Measurements from ENCODE around the gene ABCC9. TPM values are rescaled to one million over a fixed set of nuclear protein-coding genes. Genes with fewer than 3 reads are reported as not detected.

ABCC9 gene
- total RNA-seq, 2 donors from 2014 or later, result 0.22 TPM; not detected in 1

DNA sequence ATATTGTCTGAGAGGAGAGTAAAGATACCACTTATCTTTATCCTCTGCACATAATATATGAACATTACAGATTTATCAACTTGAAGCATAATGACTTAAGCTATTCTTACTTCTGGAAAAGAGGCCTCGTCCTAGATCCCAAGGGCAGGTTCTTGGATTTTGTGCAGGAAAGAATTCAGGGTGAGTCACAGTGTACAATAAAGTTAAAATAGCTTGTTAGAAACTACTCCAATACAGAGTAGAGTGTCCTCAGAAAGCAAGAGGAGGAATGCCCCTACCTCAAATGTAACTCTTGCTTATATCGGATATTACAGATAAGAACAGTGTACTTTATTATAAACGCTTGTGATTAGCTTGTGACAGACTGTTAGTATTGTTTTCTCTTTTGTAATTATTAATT is 41.9 kb upstream of the ABCC9 start:
- no peak overlapping the region for H3K27ac Mint-ChIP-seq
- H3K4me3 Mint-ChIP-seq, result no peak overlapping the region

DNA sequence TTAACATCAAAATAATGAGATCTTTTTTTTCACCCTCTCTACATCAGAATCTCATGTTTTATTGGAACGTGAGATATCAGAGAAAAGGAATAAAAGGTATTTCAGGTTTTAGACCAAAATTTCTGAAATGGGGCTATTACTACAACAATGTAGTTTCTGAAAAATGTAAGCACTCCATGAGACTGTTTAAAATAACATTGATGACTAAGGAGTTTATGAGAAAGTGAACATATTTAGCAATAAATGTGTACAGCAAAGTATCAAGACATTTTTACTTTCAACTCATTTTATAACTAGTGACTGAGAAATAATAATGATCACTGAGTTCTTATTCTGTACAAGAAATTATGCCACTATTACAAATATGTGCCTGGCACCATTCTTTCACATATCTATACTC is 39.3 kb upstream of the ABCC9 start:
- TF ChIP-seq, protein P1, sequence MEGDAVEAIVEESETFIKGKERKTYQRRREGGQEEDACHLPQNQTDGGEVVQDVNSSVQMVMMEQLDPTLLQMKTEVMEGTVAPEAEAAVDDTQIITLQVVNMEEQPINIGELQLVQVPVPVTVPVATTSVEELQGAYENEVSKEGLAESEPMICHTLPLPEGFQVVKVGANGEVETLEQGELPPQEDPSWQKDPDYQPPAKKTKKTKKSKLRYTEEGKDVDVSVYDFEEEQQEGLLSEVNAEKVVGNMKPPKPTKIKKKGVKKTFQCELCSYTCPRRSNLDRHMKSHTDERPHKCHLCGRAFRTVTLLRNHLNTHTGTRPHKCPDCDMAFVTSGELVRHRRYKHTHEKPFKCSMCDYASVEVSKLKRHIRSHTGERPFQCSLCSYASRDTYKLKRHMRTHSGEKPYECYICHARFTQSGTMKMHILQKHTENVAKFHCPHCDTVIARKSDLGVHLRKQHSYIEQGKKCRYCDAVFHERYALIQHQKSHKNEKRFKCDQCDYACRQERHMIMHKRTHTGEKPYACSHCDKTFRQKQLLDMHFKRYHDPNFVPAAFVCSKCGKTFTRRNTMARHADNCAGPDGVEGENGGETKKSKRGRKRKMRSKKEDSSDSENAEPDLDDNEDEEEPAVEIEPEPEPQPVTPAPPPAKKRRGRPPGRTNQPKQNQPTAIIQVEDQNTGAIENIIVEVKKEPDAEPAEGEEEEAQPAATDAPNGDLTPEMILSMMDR (conservative IDR thresholded peaks at IDR 0.05), result no peak

More for the DNA sequence above, 41.9 kb upstream of the ABCC9 start:
- Histone ChIP-seq H3K36me3 (ENCODE audit: control insufficient read depth, insufficient read depth, low read length) (no peaks in the 10 kb centered on the region), H3K27me3 (ENCODE audit: control insufficient read depth, insufficient read depth, low read length, poor library complexity, severe bottlenecking) (no peaks in the 10 kb centered on the region), H3K4me3 (ENCODE audit: low read length) (no peak overlapping the region), H3K9ac (ENCODE audit: extremely low read depth, low read length, poor library complexity, severe bottlenecking) (no peak overlapping the region), H3K4me1 (ENCODE audit: control insufficient read depth, insufficient read depth, low read length) (peaks cover 7% of the 10 kb centered on the region), H3K9me3 (ENCODE audit: control insufficient read depth, low read length) (no peaks in the 10 kb centered on the region), H3K27ac (ENCODE audit: low read depth, low read length) (no peak overlapping the region)
- Mint-ChIP-seq H3K9me3 (no peaks in the 10 kb centered on the region), H3K36me3 (ENCODE audit: low read depth) (no peaks in the 10 kb centered on the region), H3K27me3 (ENCODE audit: insufficient read depth) (no peaks in the 10 kb centered on the region), H3K4me1 (peaks cover 20% of the 10 kb centered on the region)
- TF ChIP-seq, protein P1 (conservative IDR thresholded peaks at IDR 0.05), result no peak
- no peak for DNase-seq
- WGBS, 2 experiments (ENCODE audit: insufficient coverage in 1 of 2, insufficient read length in 1 of 2), result 98% methylated on average over 3 of the region's 3 CpGs; no CpG with 5 or more reads in 1 of the 2 experiments

DNA sequence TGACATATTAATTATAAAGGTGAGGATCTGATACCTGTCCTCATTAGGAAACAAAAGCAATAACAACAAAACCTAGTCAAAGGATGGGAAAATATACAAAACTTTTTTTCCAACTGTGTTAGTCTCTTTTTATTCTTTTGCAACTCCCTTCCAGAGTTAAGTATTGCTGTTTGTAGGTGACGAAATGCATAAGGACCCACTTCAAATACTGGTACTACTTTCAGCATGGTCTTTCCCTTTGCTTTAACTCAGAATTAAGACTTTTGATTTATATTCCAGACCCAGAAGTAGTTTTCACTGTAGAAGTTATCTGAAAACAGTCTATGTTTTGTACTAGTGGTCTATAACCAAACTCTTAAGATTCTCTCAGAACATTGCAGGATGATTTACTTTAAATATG is 34.1 kb upstream of the ABCC9 start:
- Mint-ChIP-seq H3K36me3 (ENCODE audit: low read depth) (no peaks in the 10 kb centered on the region), H3K4me3 (no peak overlapping the region), H3K9me3 (no peaks in the 10 kb centered on the region), H3K4me1 (peaks cover 18% of the 10 kb centered on the region), H3K27ac (no peak overlapping the region), H3K27me3 (ENCODE audit: insufficient read depth) (no peaks in the 10 kb centered on the region)
- no peak overlapping the region for H3K27ac ChIP-seq (ENCODE audit: low read depth, low read length)
- H3K9me3 ChIP-seq (ENCODE audit: control insufficient read depth, low read length), result no peaks in the 10 kb centered on the region
- peaks cover 7% of the 10 kb centered on the region for H3K4me1 ChIP-seq (ENCODE audit: control insufficient read depth, insufficient read depth, low read length)
- 100% methylated on average over 1 of the region's 1 CpG; no CpG with 5 or more reads in 1 of the 2 experiments for WGBS, 2 experiments (ENCODE audit: insufficient coverage in 1 of 2, insufficient read length in 1 of 2)
- H3K4me3 ChIP-seq (ENCODE audit: low read length), result no peak overlapping the region
- no peak for DNase-seq
- TF ChIP-seq, protein P1 (conservative IDR thresholded peaks at IDR 0.05), result no peak
- no peaks in the 10 kb centered on the region for H3K27me3 ChIP-seq (ENCODE audit: control insufficient read depth, insufficient read depth, low read length, poor library complexity, severe bottlenecking)
- H3K9ac ChIP-seq (ENCODE audit: extremely low read depth, low read length, poor library complexity, severe bottlenecking), result no peak overlapping the region
- no peaks in the 10 kb centered on the region for H3K36me3 ChIP-seq (ENCODE audit: control insufficient read depth, insufficient read depth, low read length)

More for the DNA sequence above, 39.3 kb upstream of the ABCC9 start:
- Histone ChIP-seq H3K27me3 (ENCODE audit: control insufficient read depth, insufficient read depth, low read length, poor library complexity, severe bottlenecking) (no peaks in the 10 kb centered on the region), H3K9ac (ENCODE audit: extremely low read depth, low read length, poor library complexity, severe bottlenecking) (no peak overlapping the region), H3K4me1 (ENCODE audit: control insufficient read depth, insufficient read depth, low read length) (peaks cover 5% of the 10 kb centered on the region), H3K9me3 (ENCODE audit: control insufficient read depth, low read length) (no peaks in the 10 kb centered on the region), H3K4me3 (ENCODE audit: low read length) (no peak overlapping the region), H3K36me3 (ENCODE audit: control insufficient read depth, insufficient read depth, low read length) (no peaks in the 10 kb centered on the region), H3K27ac (ENCODE audit: low read depth, low read length) (no peak overlapping the region)
- Mint-ChIP-seq H3K36me3 (ENCODE audit: low read depth) (no peaks in the 10 kb centered on the region), H3K27ac (no peak overlapping the region), H3K27me3 (ENCODE audit: insufficient read depth) (no peaks in the 10 kb centered on the region), H3K4me3 (no peak overlapping the region), H3K4me1 (peaks cover 17% of the 10 kb centered on the region), H3K9me3 (no peaks in the 10 kb centered on the region)
- no peak for DNase-seq
- WGBS, 2 experiments (ENCODE audit: insufficient coverage in 1 of 2, insufficient read length in 1 of 2), result 86% methylated on average over 1 of the region's 1 CpG; no CpG with 5 or more reads in 1 of the 2 experiments
